ENCODE data around the gene SPEM2. TPM values are rescaled to one million over a fixed set of nuclear protein-coding genes. Genes with fewer than 3 reads are reported as not detected.
A peak's percentile ranks its signal among the peaks of the same experiment; 100 is the strongest.

Gene SPEM2
- total and polyA plus RNA-seq, 2 of the 4 experiments (the other 2 are of a cell fraction), result not detected

DNA sequence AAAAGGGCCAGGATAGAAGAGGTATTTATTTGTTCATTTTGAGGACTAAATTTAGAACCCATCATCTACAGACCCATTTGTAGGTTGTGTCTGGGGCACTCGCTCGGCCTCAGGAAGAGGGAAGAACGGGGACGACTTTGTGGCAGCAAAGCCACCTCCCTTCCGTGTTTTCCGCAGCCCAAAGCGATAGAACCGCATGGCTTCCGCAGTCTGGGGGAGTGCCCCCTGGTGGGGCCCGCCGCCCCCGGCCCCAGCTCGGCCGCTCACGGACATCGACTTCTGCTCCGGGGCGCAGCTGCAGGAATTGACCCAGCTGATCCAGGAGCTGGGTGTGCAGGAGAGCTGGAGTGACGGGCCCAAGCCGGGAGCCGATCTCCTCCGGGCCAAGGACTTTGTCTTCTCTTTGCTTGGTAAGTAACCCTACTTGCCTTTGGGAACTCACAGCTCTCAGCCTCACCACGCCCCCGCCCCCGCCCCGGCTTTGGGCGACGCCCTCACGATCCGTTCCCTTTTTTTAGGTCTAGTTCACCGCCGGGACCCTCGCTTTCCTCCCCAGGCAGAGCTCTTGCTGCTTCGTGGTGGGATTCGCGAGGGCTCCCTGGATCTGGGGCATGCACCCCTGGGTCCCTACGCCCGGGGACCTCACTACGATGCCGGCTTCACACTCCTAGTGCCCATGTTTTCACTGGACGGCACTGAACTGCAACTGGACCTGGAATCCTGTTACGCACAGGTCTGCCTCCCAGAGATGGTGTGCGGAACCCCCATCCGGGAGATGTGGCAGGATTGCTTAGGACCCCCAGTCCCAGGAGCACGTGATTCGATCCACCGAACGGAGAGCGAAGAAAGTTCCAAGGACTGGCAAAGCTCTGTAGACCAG lies 10.5 kb downstream of the SPEM2 start:
- peak overlapping the region; percentile 12; the same call in 1 of the 2 replicates for H3K9ac ChIP-seq (ENCODE audit: low read depth, low read length)

More for the DNA sequence above, 10.5 kb downstream of the SPEM2 start:
- 0 out of 2 replicates have a peak, but pooled peaks have one; percentile 8 for TF ChIP-seq CTCF (conservative IDR thresholded peaks at IDR 0.05; ENCODE audit: low read depth, low read length)
- TF ChIP-seq CHD1 (IDR thresholded peaks at IDR 0.05; ENCODE audit: low read depth, low read length), result no peak
- Histone ChIP-seq H4K5ac (ENCODE audit: low read depth, low read length) (peak overlapping the region; percentile 10; the same call in 1 of the 2 replicates), H2AFZ (replicated peaks; ENCODE audit: low read length, poor library complexity) (peak overlapping the region; percentile 81), H2BK15ac (ENCODE audit: low read depth, low read length) (no peak overlapping the region), H3K27ac (ENCODE audit: insufficient read depth, low read length) (no peak overlapping the region), H4K91ac (ENCODE audit: insufficient read depth, low read depth, low read length) (no peak overlapping the region), H3K14ac (replicated peaks; ENCODE audit: low read depth, low read length) (no peak overlapping the region), H3K4me1 (ENCODE audit: control insufficient read depth, insufficient read depth, low read length) (peaks cover 8% of the 10 kb centered on the region), H3K9me1 (ENCODE audit: insufficient read depth, low read length) (no peaks in the 10 kb centered on the region), H2BK20ac (ENCODE audit: low read depth, low read length) (no peak overlapping the region), H2AK5ac (ENCODE audit: low read depth, low read length) (peak overlapping the region; percentile 74), H3K4me2 (ENCODE audit: low read depth, low read length) (peak overlapping the region; percentile 68), H3K9me3 (ENCODE audit: control insufficient read depth, insufficient read depth, low read length) (no peaks in the 10 kb centered on the region), H4K20me1 (ENCODE audit: insufficient read depth, low read length) (peaks cover 3% of the 10 kb centered on the region; the same call in 1 of the 2 replicates), H2AK9ac (replicated peaks; ENCODE audit: low read depth, low read length, poor library complexity) (peak overlapping the region; percentile 18), H3K56ac (ENCODE audit: extremely low read depth, insufficient read depth, low read length) (no peak overlapping the region), H3K4me3 (ENCODE audit: insufficient read depth, low read depth, low read length) (peak overlapping the region; percentile 33), H3K79me1 (ENCODE audit: low read depth in 1 of 2, low read length in 2 of 2) (peaks cover 0 to 2% of the 10 kb centered on the region in 2 experiments; a peak in 1 of 4 replicates), H3K36me3 (ENCODE audit: control insufficient read depth, insufficient read depth, low read length) (no peaks in the 10 kb centered on the region), H3K4ac (ENCODE audit: low read depth, low read length) (peak overlapping the region; percentile 10; the same call in 1 of the 2 replicates), H2BK5ac (ENCODE audit: low read depth, low read length, poor library complexity, severe bottlenecking) (no peak overlapping the region), H2BK120ac (ENCODE audit: low read depth, low read length) (no peak overlapping the region), H4K8ac (ENCODE audit: low read depth in 2 of 2, low read length in 2 of 2) (peak overlapping the region; percentile 42 to 66; a peak in 3 of 4 replicates), H3K18ac (ENCODE audit: low read depth, low read length) (no peak overlapping the region), H3K27me3 (ENCODE audit: control insufficient read depth, insufficient read depth, low read length) (peaks cover 30% of the 10 kb centered on the region), H3K23ac (ENCODE audit: low read depth, low read length) (peak overlapping the region; percentile 54)
- 12% methylated on average over 37 of the region's 49 CpGs; no CpG with 5 or more reads in 1 of the 2 experiments for WGBS, 2 experiments (ENCODE audit: extremely low coverage in 2 of 2, insufficient read length in 1 of 2)
- CTCF ChIA-PET, result interaction anchor here (0.8 to 1.9 kb wide), 7 partner anchors 8 to 126 kb away, joined by 3 to 12 read pairs (median 6); partner anchors contain the start of genes SENP3 and TMEM256
- POLR2A ChIA-PET (ENCODE audit: unreplicated experiment), result no interaction called here
- ATAC-seq (ENCODE audit: low read depth) (no peak), DNase-seq (no peak)
- BruUV-seq (replicated peaks), result no TSS peak
- in situ Hi-C loops (cut with MboI; ENCODE audit: low sequenced_read_pairs) (no loop called here), dilution Hi-C loops (cut with HindIII; ENCODE audit: low sequenced_read_pairs, unreplicated experiment) (no loop called here), intact Hi-C loops (cut with micrococcal nuclease) (loop anchor here (2.0 to 5.0 kb wide), 2 partner anchors 31 to 84 kb away; partner anchors contain the start of genes KCTD11 and TMEM256)
